HepG2 (cell line): Measurements from ENCODE around the gene GAR1. TPM values are rescaled to one million over a fixed set of nuclear protein-coding genes. Genes with fewer than 3 reads are reported as not detected.

Experiments
- ATAD3A ChIP-seq: sonication (generic); formaldehyde crosslinking; IDR thresholded peaks from 2 replicates; pipeline ENCODE4 v1.4.0; 2020; ENCODE audit warnings: missing genetic modification reagents
- CCDC6 ChIP-seq: sonication (generic); formaldehyde crosslinking; IDR thresholded peaks from 2 replicates; pipeline ENCODE4 v1.8.1; 2022; ENCODE audit warnings: mild to moderate bottlenecking, missing genetic modification reagents, moderate library complexity
- CSRNP1 ChIP-seq: sonication (generic); formaldehyde crosslinking; IDR thresholded peaks from 2 replicates; pipeline ENCODE4 v1.8.1; 2023; ENCODE audit warnings: mild to moderate bottlenecking, missing genetic modification reagents
- DR1 ChIP-seq: sonication (generic); formaldehyde crosslinking; IDR thresholded peaks from 2 replicates; pipeline ENCODE4 v1.8.0; 2021; ENCODE audit warnings: mild to moderate bottlenecking, missing genetic modification reagents, inconsistent platforms
- EHMT2 ChIP-seq: fragments of 200-600 bp; sonication (generic); IDR thresholded peaks from 2 replicates; pipeline ENCODE4 v1.7.0; 2017; ENCODE audit warnings: antibody characterized with exemption, low read depth, low read length, borderline replicate concordance
- ETV5 ChIP-seq: IDR thresholded peaks from 2 replicates; pipeline ENCODE4 v1.6.1; 2018; ENCODE audit warnings: missing biosample characterization, missing genetic modification reagents, inconsistent platforms, borderline replicate concordance
- FOXO1 ChIP-seq: sonication (generic); formaldehyde crosslinking; IDR thresholded peaks from 2 replicates; pipeline ENCODE4 v1.4.0; 2020; ENCODE audit warnings: missing genetic modification reagents
- GATAD2A ChIP-seq: IDR thresholded peaks from 2 replicates; pipeline ENCODE4 v1.6.1; 2016
- IKZF4 ChIP-seq: sonication (generic); formaldehyde crosslinking; IDR thresholded peaks from 2 replicates; pipeline ENCODE4 v1.5.1; 2020; ENCODE audit warnings: borderline replicate concordance, mild to moderate bottlenecking, low read depth, missing genetic modification reagents; ENCODE audit errors: not compliant biosample characterization
- KAT7 ChIP-seq: IDR thresholded peaks from 2 replicates; pipeline ENCODE4 v1.6.1; 2018; ENCODE audit warnings: borderline replicate concordance, missing compliant biosample characterization
- MYNN ChIP-seq: sonication (generic); formaldehyde crosslinking; IDR thresholded peaks from 2 replicates; pipeline ENCODE4 v1.4.0; 2020; ENCODE audit warnings: mild to moderate bottlenecking, low read depth, missing genetic modification reagents
- RFX1 ChIP-seq: fragments of 450-650 bp; IDR thresholded peaks from 2 replicates; pipeline ENCODE4 v1.6.1; 2017
- SMARCC2 ChIP-seq: fragments of 450-650 bp; IDR thresholded peaks from 2 replicates; pipeline ENCODE4 v1.6.1; 2017; ENCODE audit warnings: antibody characterized with exemption, mild to moderate bottlenecking
- SP1 ChIP-seq, 2 experiments: fragments of 450-650 bp in 1 of 2; sonication (generic) in 1 of 2; formaldehyde crosslinking in 1 of 2; IDR thresholded peaks; 2 replicates each; pipeline versions ENCODE4 v1.4.0 to v1.6.1; 2016 to 2020; ENCODE audit warnings: missing genetic modification reagents in 1 of 2
- ZMYM4 ChIP-seq: sonication (generic); formaldehyde crosslinking; IDR thresholded peaks from 2 replicates; pipeline ENCODE4 v1.8.1; 2023; ENCODE audit warnings: mild to moderate bottlenecking, missing genetic modification reagents
- ZNF607 ChIP-seq: sonication (generic); formaldehyde crosslinking; IDR thresholded peaks from 2 replicates; pipeline ENCODE4 v1.5.1; 2020; ENCODE audit warnings: missing genetic modification reagents, mild to moderate bottlenecking, borderline replicate concordance
- ZNF670 ChIP-seq: sonication (generic); formaldehyde crosslinking; IDR thresholded peaks from 2 replicates; pipeline ENCODE4 v1.8.0; 2022; ENCODE audit warnings: mild to moderate bottlenecking, missing genetic modification reagents, borderline replicate concordance
- ZNF891 ChIP-seq: sonication (generic); formaldehyde crosslinking; IDR thresholded peaks from 2 replicates; pipeline ENCODE4 v1.5.0; 2020; ENCODE audit warnings: mild to moderate bottlenecking, missing genetic modification reagents
- polyA plus RNA-seq, 8 experiments: library from polyadenylated mRNA; depleted of rRNA in 3 of 8; stranded (reverse) in 7 of 8; unstranded in 1 of 8; fragments of >200 nt; fragmentation: Illumina TruSeq in 4 of 8; extraction: Trizol in 4 of 8; gene quantifications; 2 replicates each; pipeline versions ENCODE4 v1.2.1 to v1.2.3, GENCODE V29; 2011 to 2016; ENCODE audit warnings: low read depth in 4 of 8, missing spikeins in 1 of 8, mixed read lengths in 1 of 8; ENCODE audit not compliant: insufficient read depth in 1 of 8
- total RNA-seq, 5 experiments: library from RNA; depleted of rRNA; stranded (reverse); fragments of >200 nt; fragmentation: Illumina TruSeq; extraction: Trizol; gene quantifications; 2 replicates each; pipeline ENCODE4 v1.2.3, GENCODE V29; 2016; ENCODE audit warnings: low read depth in 1 of 5
- TF ChIP-seq, protein P1 (sequence below): sonication (generic); formaldehyde crosslinking; IDR thresholded peaks from 2 replicates; pipeline ENCODE4 v1.5.0; 2020; ENCODE audit warnings: mild to moderate bottlenecking, missing genetic modification reagents, borderline replicate concordance
- TF ChIP-seq, protein P2 (sequence below): sonication (generic); formaldehyde crosslinking; IDR thresholded peaks from 2 replicates; pipeline ENCODE4 v1.9.0; 2021; ENCODE audit warnings: missing genetic modification reagents, borderline replicate concordance

The GAR1 gene
- total and polyA plus RNA-seq, 2 of the 13 experiments (the other 11 are each of a cell fraction or from before 2014, with no cell fraction given), result 11.3 to 11.4 TPM

GRCh38 chr4:109803924-109804571 lies 11.5 kb upstream of the GAR1 start (continued):
- TF ChIP-seq, protein P1, sequence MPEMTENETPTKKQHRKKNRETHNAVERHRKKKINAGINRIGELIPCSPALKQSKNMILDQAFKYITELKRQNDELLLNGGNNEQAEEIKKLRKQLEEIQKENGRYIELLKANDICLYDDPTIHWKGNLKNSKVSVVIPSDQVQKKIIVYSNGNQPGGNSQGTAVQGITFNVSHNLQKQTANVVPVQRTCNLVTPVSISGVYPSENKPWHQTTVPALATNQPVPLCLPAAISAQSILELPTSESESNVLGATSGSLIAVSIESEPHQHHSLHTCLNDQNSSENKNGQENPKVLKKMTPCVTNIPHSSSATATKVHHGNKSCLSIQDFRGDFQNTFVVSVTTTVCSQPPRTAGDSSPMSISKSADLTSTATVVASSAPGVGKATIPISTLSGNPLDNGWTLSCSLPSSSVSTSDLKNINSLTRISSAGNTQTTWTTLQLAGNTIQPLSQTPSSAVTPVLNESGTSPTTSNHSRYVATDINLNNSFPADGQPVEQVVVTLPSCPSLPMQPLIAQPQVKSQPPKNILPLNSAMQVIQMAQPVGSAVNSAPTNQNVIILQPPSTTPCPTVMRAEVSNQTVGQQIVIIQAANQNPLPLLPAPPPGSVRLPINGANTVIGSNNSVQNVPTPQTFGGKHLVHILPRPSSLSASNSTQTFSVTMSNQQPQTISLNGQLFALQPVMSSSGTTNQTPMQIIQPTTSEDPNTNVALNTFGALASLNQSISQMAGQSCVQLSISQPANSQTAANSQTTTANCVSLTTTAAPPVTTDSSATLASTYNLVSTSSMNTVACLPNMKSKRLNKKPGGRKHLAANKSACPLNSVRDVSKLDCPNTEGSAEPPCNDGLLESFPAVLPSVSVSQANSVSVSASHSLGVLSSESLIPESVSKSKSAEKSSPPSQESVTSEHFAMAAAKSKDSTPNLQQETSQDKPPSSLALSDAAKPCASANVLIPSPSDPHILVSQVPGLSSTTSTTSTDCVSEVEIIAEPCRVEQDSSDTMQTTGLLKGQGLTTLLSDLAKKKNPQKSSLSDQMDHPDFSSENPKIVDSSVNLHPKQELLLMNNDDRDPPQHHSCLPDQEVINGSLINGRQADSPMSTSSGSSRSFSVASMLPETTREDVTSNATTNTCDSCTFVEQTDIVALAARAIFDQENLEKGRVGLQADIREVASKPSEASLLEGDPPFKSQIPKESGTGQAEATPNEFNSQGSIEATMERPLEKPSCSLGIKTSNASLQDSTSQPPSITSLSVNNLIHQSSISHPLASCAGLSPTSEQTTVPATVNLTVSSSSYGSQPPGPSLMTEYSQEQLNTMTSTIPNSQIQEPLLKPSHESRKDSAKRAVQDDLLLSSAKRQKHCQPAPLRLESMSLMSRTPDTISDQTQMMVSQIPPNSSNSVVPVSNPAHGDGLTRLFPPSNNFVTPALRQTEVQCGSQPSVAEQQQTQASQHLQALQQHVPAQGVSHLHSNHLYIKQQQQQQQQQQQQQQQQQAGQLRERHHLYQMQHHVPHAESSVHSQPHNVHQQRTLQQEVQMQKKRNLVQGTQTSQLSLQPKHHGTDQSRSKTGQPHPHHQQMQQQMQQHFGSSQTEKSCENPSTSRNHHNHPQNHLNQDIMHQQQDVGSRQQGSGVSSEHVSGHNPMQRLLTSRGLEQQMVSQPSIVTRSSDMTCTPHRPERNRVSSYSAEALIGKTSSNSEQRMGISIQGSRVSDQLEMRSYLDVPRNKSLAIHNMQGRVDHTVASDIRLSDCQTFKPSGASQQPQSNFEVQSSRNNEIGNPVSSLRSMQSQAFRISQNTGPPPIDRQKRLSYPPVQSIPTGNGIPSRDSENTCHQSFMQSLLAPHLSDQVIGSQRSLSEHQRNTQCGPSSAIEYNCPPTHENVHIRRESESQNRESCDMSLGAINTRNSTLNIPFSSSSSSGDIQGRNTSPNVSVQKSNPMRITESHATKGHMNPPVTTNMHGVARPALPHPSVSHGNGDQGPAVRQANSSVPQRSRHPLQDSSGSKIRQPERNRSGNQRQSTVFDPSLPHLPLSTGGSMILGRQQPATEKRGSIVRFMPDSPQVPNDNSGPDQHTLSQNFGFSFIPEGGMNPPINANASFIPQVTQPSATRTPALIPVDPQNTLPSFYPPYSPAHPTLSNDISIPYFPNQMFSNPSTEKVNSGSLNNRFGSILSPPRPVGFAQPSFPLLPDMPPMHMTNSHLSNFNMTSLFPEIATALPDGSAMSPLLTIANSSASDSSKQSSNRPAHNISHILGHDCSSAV, result no peak
- TF ChIP-seq DR1 (no peak), ZNF891 (no peak), GATAD2A (CRISPR knock-in tag) (0 out of 2 replicates have a peak, but pooled peaks have one; percentile 16), ATAD3A (CRISPR knock-in tag) (no peak), ZMYM4 (CRISPR knock-in tag) (peak; percentile 23; the same call in 1 of the 2 replicates), SP1 (IDR thresholded peaks at IDR 0.05) (no peak), SP1 (CRISPR knock-in tag; IDR thresholded peaks at IDR 0.05) (no peak), FOXO1 (CRISPR knock-in tag) (no peak), EHMT2 (no peak), SMARCC2 (no peak), CSRNP1 (CRISPR knock-in tag) (no peak), ZNF670 (CRISPR knock-in tag) (no peak), IKZF4 (CRISPR knock-in tag) (no peak), ZNF607 (no peak), KAT7 (CRISPR knock-in tag) (no peak), ETV5 (CRISPR knock-in tag) (no peak), CCDC6 (CRISPR knock-in tag) (no peak), RFX1 (no peak), MYNN (CRISPR knock-in tag) (no peak)
- TF ChIP-seq, protein P2, sequence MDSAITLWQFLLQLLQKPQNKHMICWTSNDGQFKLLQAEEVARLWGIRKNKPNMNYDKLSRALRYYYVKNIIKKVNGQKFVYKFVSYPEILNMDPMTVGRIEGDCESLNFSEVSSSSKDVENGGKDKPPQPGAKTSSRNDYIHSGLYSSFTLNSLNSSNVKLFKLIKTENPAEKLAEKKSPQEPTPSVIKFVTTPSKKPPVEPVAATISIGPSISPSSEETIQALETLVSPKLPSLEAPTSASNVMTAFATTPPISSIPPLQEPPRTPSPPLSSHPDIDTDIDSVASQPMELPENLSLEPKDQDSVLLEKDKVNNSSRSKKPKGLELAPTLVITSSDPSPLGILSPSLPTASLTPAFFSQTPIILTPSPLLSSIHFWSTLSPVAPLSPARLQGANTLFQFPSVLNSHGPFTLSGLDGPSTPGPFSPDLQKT (CRISPR knock-in tag), result no peak
